A549 (cell line): ENCODE data around the gene TMEM79. TPM values are rescaled to one million over a fixed set of nuclear protein-coding genes. Genes with fewer than 3 reads are reported as not detected.
"Not testable (repeated sequence)": the region's sequence is repeated elsewhere in the genome, so short reads cannot be mapped to it uniquely, and the experiment has no call there.

Experiments
- ATAC-seq, 2 experiments: fragments of 200-7000 bp in 1 of 2; fragments of >200 bp in 1 of 2; cut with Nextera tagmentation in 1 of 2; cut with Tn5 transposase in 1 of 2; 3 replicates each; pipeline versions ENCODE4 v1.8.0 to v1.9.1; 2018 to 2020; ENCODE audit warnings: mild to moderate bottlenecking in 1 of 2, moderate library complexity in 1 of 2
- CTCF ChIA-PET: fragments of 300-600 bp; sonication (Branson Sonifier 250); formaldehyde crosslinking; extraction: SDS; loops from one replicate; lab custom pipeline; 2021; ENCODE audit warnings: antibody characterized with exemption, inconsistent platforms; lab: Yijun Ruan, JAX
- POLR2A ChIA-PET: fragments of 350-600 bp; formaldehyde crosslinking; extraction: SDS; loops from one replicate; lab custom pipeline; 2021; ENCODE audit warnings: antibody characterized with exemption, inconsistent platforms; lab: Yijun Ruan, JAX
- DNase-seq, 2 experiments: peaks; one replicate each; pipeline versions ENCODE4 v3.0.0 to v3.0.0-alpha.2; 2011 to 2016; ENCODE audit warnings: low read depth in 1 of 2, low spot score in 1 of 2
- FAIRE-seq: peaks from 2 replicates; lab custom pipeline; 2011; peaks lifted over from hg19 to GRCh38; lab: Jason Lieb, UNC
- H3K27ac ChIP-seq, 2 experiments: fragments of >200 bp; sonication (Bioruptor Twin); formaldehyde crosslinking; 3 replicates each; pipeline ENCODE4 v1.5.1; 2016 to 2017
- H3K4me1 ChIP-seq: fragments of >200 bp; sonication (Bioruptor Twin); formaldehyde crosslinking; 3 replicates; pipeline ENCODE4 v1.6.1; 2016
- H3K4me2 ChIP-seq: fragments of >200 bp; sonication (Bioruptor Twin); formaldehyde crosslinking; 3 replicates; pipeline ENCODE4 v1.6.1; 2016
- H3K4me3 ChIP-seq: fragments of >200 bp; sonication (Bioruptor Twin); formaldehyde crosslinking; 3 replicates; pipeline ENCODE4 v1.5.1; 2016
- H3K9me3 ChIP-seq: fragments of >200 bp; sonication (Bioruptor Twin); formaldehyde crosslinking; 3 replicates; pipeline ENCODE4 v1.6.1; 2016
- CEBPB ChIP-seq, 2 experiments: fragments of >200 bp in 1 of 2; sonication (Bioruptor Twin) in 1 of 2; formaldehyde crosslinking in 1 of 2; IDR thresholded peaks; 2 replicates each; pipeline ENCODE4 v1.6.1; 2012 to 2016
- CTCF ChIP-seq: fragments of >200 bp; sonication (Bioruptor Twin); formaldehyde crosslinking; IDR thresholded peaks from 3 replicates; pipeline ENCODE4 v1.5.1; 2016
- FOSB ChIP-seq: fragments of 250-450 bp; sonication (Bioruptor Pico); IDR thresholded peaks from 2 replicates; pipeline ENCODE4 v1.5.0; 2020; ENCODE audit warnings: mild to moderate bottlenecking, moderate library complexity
- FOSL2 ChIP-seq, 2 experiments: fragments of 450-650 bp in 1 of 2; fragments of >200 bp in 1 of 2; sonication (Bioruptor Twin) in 1 of 2; formaldehyde crosslinking; IDR thresholded peaks; 2 replicates each; pipeline versions ENCODE4 v1.5.0 to v1.6.1; 2016 to 2020; ENCODE audit warnings: mild to moderate bottlenecking in 1 of 2, moderate library complexity in 1 of 2
- HOXB5 ChIP-seq: fragments of 250-450 bp; sonication (Bioruptor Pico); IDR thresholded peaks from 2 replicates; pipeline ENCODE4 v1.5.0; 2020; ENCODE audit warnings: mild to moderate bottlenecking, moderate library complexity
- RAD21 ChIP-seq, 2 experiments: fragments of >200 bp in 1 of 2; sonication (Bioruptor Twin) in 1 of 2; formaldehyde crosslinking in 1 of 2; IDR thresholded peaks in 1 of 2; conservative IDR thresholded peaks in 1 of 2; 2 replicates in 1 of 2; 3 replicates in 1 of 2; pipeline ENCODE4 v1.6.1; 2012 to 2018; ENCODE audit warnings: inconsistent platforms in 1 of 2
- RARB ChIP-seq: fragments of 250-450 bp; sonication (Bioruptor Pico); IDR thresholded peaks from 2 replicates; pipeline ENCODE4 v1.8.0; 2021; ENCODE audit warnings: mild to moderate bottlenecking, moderate library complexity
- SMC3 ChIP-seq: fragments of >200 bp; sonication (Bioruptor Twin); formaldehyde crosslinking; IDR thresholded peaks from 3 replicates; pipeline ENCODE4 v1.6.1; 2018; ENCODE audit warnings: inconsistent platforms
- TFCP2L1 ChIP-seq: fragments of 250-450 bp; sonication (Bioruptor Pico); IDR thresholded peaks from 2 replicates; pipeline ENCODE4 v1.5.0; 2021; ENCODE audit warnings: mild to moderate bottlenecking
- whole genome bisulfite sequencing: methylation state at CpG from one replicate; pipeline ENCODE4 v1.1.6; 2017; ENCODE audit errors: missing lambda C conversion rate; 5-methylcytosine and 5-hydroxymethylcytosine counted together
- polyA plus RNA-seq, 4 experiments: library from polyadenylated mRNA; depleted of rRNA in 3 of 4; stranded (reverse); fragments of >200 nt; fragmentation: RNase III in 1 of 4; extraction: RNeasy Plus Mini Kit Qiagen cat#74134 plus additional on column Dnase treatment in 1 of 4; gene quantifications; 2 replicates in 3 of 4; 3 replicates in 1 of 4; pipeline ENCODE4 v1.2.3, GENCODE V29; 2011 to 2017
- TF ChIP-seq, protein P1 (sequence below): IDR thresholded peaks from 2 replicates; pipeline ENCODE4 v1.6.1; 2012

Gene TMEM79
- polyA plus RNA-seq, 2 of the 4 experiments (the other 2 are of a cell fraction) = 6.3 to 7.2 TPM

GRCh38 chr1:156316909-156317308 is 32.8 kb downstream of the TMEM79 start:
- Histone ChIP-seq H3K9me3 (no peaks in the 10 kb centered on the region), H3K27ac (no peak overlapping the region), H3K4me1 (peaks cover 4% of the 10 kb centered on the region; the same call in 1 of the 3 replicates), H3K4me3 (no peak overlapping the region), H3K4me2 (no peak overlapping the region)
- ChIA-PET CTCF (interaction anchor here (1.2 to 1.7 kb wide), 8 partner anchors 10 to 226 kb away, joined by 3 to 10 read pairs (median 4); partner anchors contain the start of genes SMG5 and VHLL), POLR2A (no interaction called here)
- no peak for ATAC-seq
- no peak for DNase-seq
- WGBS = 91% methylated on average over 7 of the region's 7 CpGs
- no peak for FAIRE-seq
- TF ChIP-seq CEBPB (IDR thresholded peaks at IDR 0.05) (peak; percentile 2 to 47; a peak in 1 of 4 replicates), HOXB5 (CRISPR knock-in tag) (no peak)
- TF ChIP-seq, all 56 proteins: peak for 1

DNA sequence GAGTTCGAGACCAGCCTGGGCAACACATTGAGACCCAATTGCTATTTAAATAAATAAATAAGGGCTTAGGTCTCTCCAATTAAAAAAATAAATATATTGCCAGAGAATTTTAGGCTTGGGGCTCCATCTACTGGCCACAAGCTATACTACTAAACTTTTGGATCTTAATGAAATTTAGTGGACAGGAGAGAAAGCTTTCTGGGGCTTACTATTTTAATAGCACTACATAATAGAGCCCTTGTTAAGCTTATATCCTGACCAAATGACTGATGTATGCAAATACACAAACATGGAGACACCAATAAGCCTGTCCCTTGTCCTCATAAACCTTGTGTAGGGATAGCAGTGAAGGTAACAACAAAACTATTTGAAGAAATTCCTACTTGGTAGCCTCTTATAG is 35.5 kb downstream of the TMEM79 start:
- ChIA-PET POLR2A (interaction anchor here (1.1 to 1.8 kb wide), 2 partner anchors 15 to 18 kb away, joined by 3 to 4 read pairs; partner anchors contain the start of genes CCT3 and TSACC), CTCF (interaction anchor here (0.7 to 3.9 kb wide), 20 partner anchors 11 to 226 kb away, joined by 3 to 34 read pairs (median 4); partner anchors contain the start of gene TMEM79)
- FAIRE-seq (no peak), ATAC-seq (peak; percentile 34 to 53; a peak in 4 of 6 replicates), DNase-seq (peak; percentile 33 to 35)
- Histone ChIP-seq H3K4me2 (no peak overlapping the region), H3K27ac (no peak overlapping the region), H3K4me3 (no peak overlapping the region), H3K9me3 (no peaks in the 10 kb centered on the region), H3K4me1 (no peaks in the 10 kb centered on the region)
- WGBS = 87% methylated on average over 1 of the region's 1 CpG
- TF ChIP-seq RARB (CRISPR knock-in tag) (no peak), SMC3 (0 out of 3 replicates have a peak, but pooled peaks have one; percentile 9), CTCF (peak; percentile 60), RAD21 (conservative IDR thresholded peaks at IDR 0.05 in 1 of 2, IDR thresholded peaks at IDR 0.05 in 1 of 2) (peak; percentile 40 to 52; a peak in 3 of 5 replicates), TFCP2L1 (no peak)
- TF ChIP-seq, protein P1, sequence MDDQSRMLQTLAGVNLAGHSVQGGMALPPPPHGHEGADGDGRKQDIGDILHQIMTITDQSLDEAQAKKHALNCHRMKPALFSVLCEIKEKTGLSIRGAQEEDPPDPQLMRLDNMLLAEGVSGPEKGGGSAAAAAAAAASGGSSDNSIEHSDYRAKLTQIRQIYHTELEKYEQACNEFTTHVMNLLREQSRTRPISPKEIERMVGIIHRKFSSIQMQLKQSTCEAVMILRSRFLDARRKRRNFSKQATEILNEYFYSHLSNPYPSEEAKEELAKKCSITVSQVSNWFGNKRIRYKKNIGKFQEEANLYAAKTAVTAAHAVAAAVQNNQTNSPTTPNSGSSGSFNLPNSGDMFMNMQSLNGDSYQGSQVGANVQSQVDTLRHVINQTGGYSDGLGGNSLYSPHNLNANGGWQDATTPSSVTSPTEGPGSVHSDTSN = no peak

DNA sequence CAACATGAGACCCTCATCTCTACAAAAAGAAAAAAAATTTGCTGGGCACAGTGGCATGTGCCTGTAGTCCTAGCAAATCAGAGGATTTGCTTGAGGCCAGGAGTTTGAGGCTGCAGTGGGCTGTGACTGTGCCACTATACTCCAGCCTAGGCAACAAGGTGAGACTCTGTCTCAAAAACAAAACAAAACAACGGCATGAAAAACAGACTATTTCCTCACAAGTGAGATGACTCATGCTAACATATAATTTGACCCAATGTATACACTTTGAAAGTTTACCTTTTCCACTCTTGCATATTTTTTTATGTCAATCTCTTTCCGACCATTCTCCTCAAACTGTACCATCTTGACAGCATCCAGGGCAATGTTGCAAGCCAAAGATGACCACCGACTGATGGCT is 36.4 kb downstream of the TMEM79 start:
- POLR2A ChIA-PET = interaction anchor here (1.1 to 1.8 kb wide), 2 partner anchors 16 to 17 kb away, joined by 3 to 4 read pairs; partner anchors contain the start of genes CCT3 and TSACC
- H3K4me3 ChIP-seq = no peak overlapping the region

DNA sequence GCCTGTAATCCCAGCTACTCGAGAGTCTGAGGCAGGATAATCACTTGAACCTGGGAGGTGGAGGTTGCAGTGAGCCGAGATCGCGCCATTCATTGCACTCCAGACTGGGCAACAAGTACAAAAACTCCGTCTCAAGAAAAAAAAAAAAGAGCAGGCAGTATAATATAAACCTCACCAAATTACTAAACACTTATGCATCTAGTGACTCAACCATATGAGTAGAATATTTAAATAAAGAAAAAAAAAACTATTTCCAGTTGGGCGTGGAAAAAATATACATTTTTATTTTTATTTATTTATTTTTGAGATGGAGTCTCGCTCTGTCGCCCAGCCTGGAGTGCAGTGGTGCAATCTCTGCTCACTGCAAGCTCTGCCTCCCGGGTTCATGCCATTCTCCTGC is 39.1 kb downstream of the TMEM79 start:
- not testable (repeated sequence) for H3K9me3 ChIP-seq, H3K4me3 ChIP-seq, DNase-seq, H3K4me2 ChIP-seq, H3K27ac ChIP-seq, H3K4me1 ChIP-seq, ATAC-seq, FAIRE-seq
- CTCF ChIA-PET = interaction anchor here (0.7 to 1.6 kb wide), 3 partner anchors 12 to 420 kb away, joined by 3 read pairs; partner anchors contain the start of gene TMEM79
- POLR2A ChIA-PET = interaction anchor here (0.7 kb wide), 1 partner anchor 32 kb away, joined by 3 read pairs; no protein-coding TSS in a partner anchor
- 93% methylated on average over 9 of the region's 9 CpGs for WGBS

More for the DNA sequence above, 36.4 kb downstream of the TMEM79 start:
- DNase-seq (no peak), FAIRE-seq (no peak), ATAC-seq (no peak)
- CTCF ChIA-PET = interaction anchor here (0.6 to 3.9 kb wide), 7 partner anchors 10 to 220 kb away, joined by 3 to 34 read pairs (median 8); partner anchors contain the start of gene TMEM79
- no peak for TF ChIP-seq FOSB (CRISPR knock-in tag)
- TF ChIP-seq FOSL2 (IDR thresholded peaks at IDR 0.05) = no peak
- TF ChIP-seq FOSL2 (CRISPR knock-in tag; IDR thresholded peaks at IDR 0.05) = peak; percentile 19; the same call in 1 of the 2 replicates
- WGBS = 65% methylated on average over 3 of the region's 3 CpGs
- H3K27ac ChIP-seq = no peak overlapping the region
- no peaks in the 10 kb centered on the region for H3K9me3 ChIP-seq
- no peak overlapping the region for H3K4me2 ChIP-seq
- no peaks in the 10 kb centered on the region for H3K4me1 ChIP-seq
